Stimulated activated CD8-positive, alpha-beta memory T cell treated with anti-CD3 and anti-CD28 coated beads, Interleukin-12 subunit alpha, Interleukin-12 subunit beta, amount 100 ng/mL, for 1 hour (primary cell): ENCODE data around the gene MTCH2.
"Not testable (repeated sequence)": the region's sequence is repeated elsewhere in the genome, so short reads cannot be mapped to it uniquely, and the experiment has no call there.

Experiments
- DNase-seq: peaks from one replicate; pipeline ENCODE4 v3.0.0-alpha.2; 2020; ENCODE audit warnings: low read depth

The MTCH2 gene

GRCh38 chr11:47642099-47642855, at the start of gene MTCH2:
MTCH2 (minus strand) TSS chr11:47642559; CDS start chr11:47642465, 94 bp downstream.
- DNase-seq, result peak; percentile 92

DNA sequence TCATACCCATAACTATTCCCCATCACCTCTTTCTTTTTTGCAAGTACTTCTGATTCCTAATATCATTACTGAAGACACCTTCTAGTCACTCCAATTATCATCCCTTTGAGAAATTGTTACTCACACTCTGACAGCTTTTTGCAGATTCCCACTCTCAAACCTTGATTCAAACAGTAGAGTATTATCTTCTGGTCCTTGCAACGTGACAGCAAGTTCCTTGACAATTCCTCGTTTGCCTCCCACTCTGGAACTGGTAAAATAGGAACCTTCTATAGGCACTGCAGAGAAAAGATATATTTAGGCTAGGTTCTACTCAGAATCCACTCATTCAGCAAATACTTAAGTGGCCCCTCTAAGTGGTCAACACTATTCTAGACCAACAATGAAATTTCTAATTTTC, 49.6 kb upstream of the MTCH2 start:
- DNase-seq, result no peak

- DNase-seq, result no peak
These were observed 47.1 kb upstream of the MTCH2 start for GRCh38 chr11:47689480-47689879.

- no peak for DNase-seq
These were observed 46.6 kb upstream of the MTCH2 start for GRCh38 chr11:47688991-47689390.

GRCh38 chr11:47688111-47688510, 45.8 kb upstream of the MTCH2 start:
- DNase-seq, result no peak

GRCh38 chr11:47686704-47687103, 44.3 kb upstream of the MTCH2 start:
- DNase-seq, result not testable (repeated sequence)

- DNase-seq, result no peak
These were observed 43.8 kb upstream of the MTCH2 start for GRCh38 chr11:47686151-47686550.

GRCh38 chr11:47675851-47676250, 33.5 kb upstream of the MTCH2 start:
- DNase-seq, result no peak

DNA sequence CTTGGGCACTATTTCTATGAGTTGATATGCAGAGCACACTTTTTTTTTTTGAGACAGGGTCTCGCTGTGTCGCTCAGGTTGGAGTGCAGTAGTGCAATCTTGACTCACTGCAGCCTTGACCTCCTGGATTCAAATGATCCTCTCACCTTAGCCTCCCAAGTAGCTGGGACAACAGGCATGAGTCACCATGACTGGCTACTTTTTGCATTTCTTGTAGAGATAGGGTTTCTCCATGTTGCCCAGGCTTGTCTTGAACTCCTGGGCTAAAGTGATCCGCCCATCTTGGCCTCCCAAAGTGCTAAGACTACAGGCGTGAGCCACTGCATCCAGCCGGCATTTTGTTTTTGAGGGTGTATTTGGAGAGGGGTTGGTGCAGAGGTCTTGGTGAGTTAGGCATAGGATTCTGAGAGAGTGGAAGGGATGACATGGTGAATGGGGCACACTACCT, 29.9 kb upstream of the MTCH2 start:
- no peak for DNase-seq

DNA sequence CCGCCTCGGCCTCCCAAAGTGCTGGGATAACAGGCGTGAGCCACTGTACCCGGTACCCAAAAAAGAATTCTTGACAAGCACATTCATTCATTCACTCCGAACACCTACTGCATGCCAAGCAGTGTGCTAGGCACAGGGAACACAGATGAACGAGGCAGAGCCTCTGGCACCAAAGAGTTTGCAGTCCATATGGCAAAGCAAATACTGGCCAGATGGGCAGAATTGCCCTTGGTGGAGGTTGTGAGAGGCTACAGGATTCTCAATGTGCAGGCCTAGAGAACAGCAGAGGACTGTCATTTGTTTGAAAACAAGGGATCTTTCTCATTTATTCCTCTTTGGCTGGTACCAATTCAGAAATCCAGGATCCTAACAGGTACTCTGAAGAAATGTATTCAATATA, 27.5 kb upstream of the MTCH2 start:
- DNase-seq, result no peak

- no peak for DNase-seq
These were observed 26.3 kb upstream of the MTCH2 start for GRCh38 chr11:47668665-47669064.

DNA sequence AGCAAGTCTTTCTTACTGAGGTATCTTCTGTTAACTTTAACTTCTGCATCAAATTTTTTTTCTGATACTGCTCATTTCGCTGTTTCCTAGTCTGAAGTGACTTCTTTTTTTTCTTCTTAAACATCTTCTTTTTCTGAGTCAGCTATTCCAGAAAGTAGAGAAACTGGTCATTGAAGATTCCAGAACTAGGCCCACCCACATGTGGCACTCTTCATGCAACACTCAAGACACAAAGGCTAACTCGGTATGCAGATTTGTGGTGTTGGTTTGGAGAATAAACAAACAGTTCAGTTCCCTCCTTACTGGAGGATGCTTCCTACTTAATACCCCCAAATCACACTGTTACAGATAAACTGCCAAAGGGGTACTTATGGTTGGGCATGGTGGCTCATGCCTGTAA, 25.2 kb upstream of the MTCH2 start:
- DNase-seq, result no peak

GRCh38 chr11:47667135-47667534, 24.8 kb upstream of the MTCH2 start:
- DNase-seq, result no peak

GRCh38 chr11:47664936-47665335, 22.6 kb upstream of the MTCH2 start:
- not testable (repeated sequence) for DNase-seq

GRCh38 chr11:47661245-47661644, 18.9 kb upstream of the MTCH2 start:
- DNase-seq, result no peak

- DNase-seq, result no peak
These were observed 16.9 kb upstream of the MTCH2 start for GRCh38 chr11:47659276-47659675.

DNA sequence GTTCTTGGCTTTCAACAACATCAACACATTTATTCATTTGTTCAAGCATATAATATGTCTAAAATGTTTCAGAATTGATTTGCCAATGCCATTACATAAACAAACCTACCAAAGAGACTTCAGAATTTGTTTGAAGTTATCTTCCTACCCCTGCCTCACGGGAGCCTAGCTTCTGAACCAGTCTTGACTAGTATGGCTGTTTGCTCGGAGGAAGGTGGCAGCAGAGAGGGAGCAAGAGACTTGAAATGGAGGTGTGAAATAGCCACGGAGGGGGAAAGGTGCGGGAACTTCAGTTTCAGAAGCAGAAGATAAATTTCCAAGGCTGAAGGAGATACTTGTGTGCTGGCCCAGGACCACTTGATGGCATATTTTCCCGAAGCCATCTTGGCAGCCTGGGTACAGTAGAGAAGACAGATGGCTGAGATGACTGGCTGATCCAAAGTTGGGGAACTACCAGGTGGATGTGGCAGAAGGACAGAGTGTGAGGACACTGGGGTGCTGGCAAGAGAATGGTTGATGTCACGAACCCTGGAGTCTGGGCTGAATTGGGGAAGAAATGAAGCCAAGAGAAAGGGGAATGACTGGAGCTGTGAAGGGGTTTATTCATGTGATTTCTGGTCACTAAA, 14.0 kb upstream of the MTCH2 start:
- no peak for DNase-seq

DNA sequence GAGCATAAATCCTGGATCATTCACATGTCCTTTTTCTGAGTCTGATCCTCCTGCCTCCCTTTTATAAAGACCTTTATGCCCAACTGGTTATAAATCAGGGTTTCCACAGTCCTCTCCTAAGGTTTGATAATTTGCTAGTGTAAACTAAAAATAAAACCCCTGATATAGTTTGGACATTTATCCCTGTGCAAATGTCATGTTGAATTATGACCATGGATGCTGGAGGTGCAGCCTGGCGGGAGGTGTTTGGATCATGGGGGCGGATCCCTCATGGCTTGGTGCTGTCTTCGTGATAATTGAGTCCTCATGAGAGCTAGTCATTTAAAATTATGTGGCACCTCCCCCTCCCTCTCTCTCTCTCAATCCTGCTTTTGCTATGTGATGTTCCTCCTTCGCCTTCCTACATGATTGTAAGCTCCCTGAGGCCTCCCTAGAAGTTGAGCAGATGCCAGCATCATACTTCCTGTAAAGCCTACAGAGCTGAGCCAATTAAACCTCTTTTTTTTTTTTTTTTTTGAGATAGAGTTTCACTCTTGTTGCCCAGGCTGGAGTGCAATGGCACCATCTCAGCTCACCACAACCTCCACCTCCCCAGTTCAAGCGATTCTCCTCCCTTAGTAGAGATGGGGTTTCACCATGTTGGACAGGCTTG, 9.6 kb upstream of the MTCH2 start:
- DNase-seq, result no peak

- DNase-seq, result no peak
These were observed 6.9 kb upstream of the MTCH2 start for GRCh38 chr11:47649276-47649675.

DNA sequence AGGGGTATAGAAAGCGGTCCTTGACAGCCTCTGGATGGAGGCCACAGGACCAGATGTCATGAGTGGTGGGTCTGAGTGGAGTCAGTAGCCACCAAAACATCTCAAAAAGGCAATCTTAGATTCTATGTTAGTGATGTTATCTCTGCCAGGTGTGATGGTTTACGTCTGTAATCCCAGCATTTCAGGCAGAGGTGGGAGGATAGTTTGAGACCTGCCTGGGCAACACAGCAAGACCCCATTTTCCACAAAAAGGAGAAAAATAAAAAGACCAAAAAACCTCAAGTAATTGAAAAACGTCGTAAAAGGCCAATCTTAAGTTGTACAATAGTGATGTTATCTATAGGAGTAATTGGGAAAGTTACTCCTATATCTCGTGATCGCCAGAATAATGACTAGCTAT, 3.7 kb upstream of the MTCH2 start:
- no peak for DNase-seq

DNA sequence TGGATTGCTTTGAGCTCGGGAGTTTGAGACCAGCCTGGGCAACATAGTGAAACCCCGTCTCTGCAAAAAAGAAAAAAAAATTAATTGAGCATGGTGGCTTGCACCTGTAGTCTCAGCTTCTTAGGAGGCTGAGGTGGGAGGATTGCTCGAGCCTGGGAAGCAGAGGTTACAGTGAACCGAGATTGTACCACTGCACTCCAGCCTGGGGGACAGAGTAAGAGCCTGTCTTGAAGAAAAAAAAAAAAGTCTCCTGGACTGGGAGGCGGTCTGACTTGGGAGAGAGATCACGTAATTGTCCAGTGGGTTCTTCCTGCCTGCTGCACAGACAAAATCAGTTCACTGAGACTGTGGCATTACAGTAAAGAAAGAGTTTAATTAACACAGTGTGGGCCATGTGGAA, 3.1 kb upstream of the MTCH2 start:
- no peak for DNase-seq

DNA sequence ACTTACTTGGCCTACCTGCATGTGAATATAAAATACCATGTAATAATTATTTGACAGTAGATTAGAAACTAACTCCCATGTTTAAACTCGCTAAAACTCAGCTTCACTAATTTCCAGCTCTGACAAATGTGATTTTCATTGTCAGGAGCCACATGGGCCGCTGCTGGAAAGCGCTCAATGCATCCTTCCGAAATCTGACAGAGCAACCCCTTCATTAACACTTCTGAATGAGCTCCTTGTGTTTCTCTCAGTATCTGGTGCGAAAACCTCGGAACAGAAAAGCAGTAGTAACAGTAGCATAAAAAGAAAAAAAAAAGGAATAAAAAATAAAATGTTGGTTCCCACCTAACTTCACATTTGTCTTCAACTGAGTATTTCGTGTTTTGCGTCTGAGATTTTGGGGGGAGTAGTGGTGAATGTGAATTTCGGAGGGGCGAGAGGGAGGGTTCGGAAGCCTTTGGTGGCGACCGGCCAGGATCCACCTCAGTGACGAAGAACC, 710 bp downstream of the MTCH2 start:
- DNase-seq, result no peak

DNA sequence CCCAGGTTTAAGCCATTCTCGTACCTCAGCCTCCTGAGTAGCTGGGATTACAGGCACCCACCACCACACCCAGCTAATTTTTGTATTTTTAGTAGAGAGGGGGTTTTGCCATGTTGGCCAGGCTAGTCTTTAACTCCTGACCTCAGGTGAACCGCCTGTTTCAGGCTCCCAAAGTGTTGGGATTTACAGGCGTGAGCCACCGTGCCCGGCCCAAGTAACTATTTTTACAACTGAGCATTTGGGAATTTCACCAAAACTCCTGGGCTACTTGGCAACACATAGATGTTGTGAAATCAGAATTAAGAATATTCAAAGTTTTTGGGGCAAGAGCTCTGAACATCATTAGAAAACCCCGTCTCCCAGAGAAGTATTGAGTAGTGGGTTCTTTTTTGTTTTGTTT, 1.9 kb downstream of the MTCH2 start:
- DNase-seq, result not testable (repeated sequence)
